ENCODE results near the gene GADD45G. TPM values are rescaled to one million over a fixed set of nuclear protein-coding genes. Genes with fewer than 3 reads are reported as not detected.

GADD45G gene
- total RNA-seq, 2 experiments from 2014 or later, result not detected

- no peak for TF ChIP-seq EZH2phosphoT487 (IDR thresholded peaks at IDR 0.05; ENCODE audit: borderline replicate concordance, low read depth, low read length)
- TF ChIP-seq CTCF (conservative IDR thresholded peaks at IDR 0.05; ENCODE audit: low read length), result no peak
- no peaks in the 10 kb centered on the region for H3K9me3 ChIP-seq (ENCODE audit: low read length)
- intact Hi-C loops (cut with micrococcal nuclease; ENCODE audit: unreplicated experiment), result loop anchor here (10.0 kb wide), 1 partner anchor 1162 kb away; no protein-coding TSS in a partner anchor
- no peak overlapping the region for H3K4me3 ChIP-seq (ENCODE audit: low read depth, low read length, poor library complexity, severe bottlenecking)
- H3K36me3 ChIP-seq (ENCODE audit: insufficient read depth, low read length), result no peaks in the 10 kb centered on the region
- no peak overlapping the region for H3K27ac ChIP-seq (ENCODE audit: low read depth, low read length, poor library complexity, severe bottlenecking)
- no peaks in the 10 kb centered on the region for H3K4me1 ChIP-seq (ENCODE audit: insufficient read depth, low read length, poor library complexity, severe bottlenecking)
- POLR2A ChIA-PET, result interaction anchor here (0.6 kb wide), 2 partner anchors 388 to 398 kb away, joined by 3 to 4 read pairs; no protein-coding TSS in a partner anchor
- H3K79me2 ChIP-seq (ENCODE audit: insufficient read depth, low read depth, low read length), result no peaks in the 10 kb centered on the region
- no peaks in the 10 kb centered on the region for H4K20me1 ChIP-seq (ENCODE audit: insufficient read depth, low read length)
- no TSS peak for BruUV-seq (replicated peaks)
- H3K4me2 ChIP-seq (ENCODE audit: low read length), result no peak overlapping the region
- H2AFZ ChIP-seq (ENCODE audit: low read length), result no peak overlapping the region
- CTCF ChIA-PET (ENCODE audit: unreplicated experiment), result interaction anchor here (0.6 to 1.1 kb wide), 4 partner anchors 24 to 1409 kb away, joined by 3 to 4 read pairs (median 3); no protein-coding TSS in a partner anchor
- DNase-seq (ENCODE audit: low spot score), result no peak
- no peaks in the 10 kb centered on the region for H3K9me2 ChIP-seq (ENCODE audit: insufficient read depth, low read length)
Observed at GRCh38 chr9:89592963-89593726, 11.7 kb upstream of the GADD45G start.

- no peak overlapping the region for H3K27ac ChIP-seq (ENCODE audit: low read depth, low read length, poor library complexity, severe bottlenecking)
- H2AFZ ChIP-seq (ENCODE audit: low read length), result no peak overlapping the region
- H3K79me2 ChIP-seq (ENCODE audit: insufficient read depth, low read depth, low read length), result no peaks in the 10 kb centered on the region
- CTCF ChIA-PET (ENCODE audit: unreplicated experiment), result interaction anchor here (0.6 to 1.1 kb wide), 2 partner anchors 302 to 533 kb away, joined by 3 read pairs; no protein-coding TSS in a partner anchor
- no peaks in the 10 kb centered on the region for H3K4me1 ChIP-seq (ENCODE audit: insufficient read depth, low read length, poor library complexity, severe bottlenecking)
- DNase-seq (ENCODE audit: low spot score), result peak; percentile 67
- intact Hi-C loops (cut with micrococcal nuclease; ENCODE audit: unreplicated experiment), result loop anchor here (10.0 kb wide), 1 partner anchor 1161 kb away; no protein-coding TSS in a partner anchor
- H3K9me3 ChIP-seq (ENCODE audit: low read length), result no peaks in the 10 kb centered on the region
- no TSS peak for BruUV-seq (replicated peaks)
- no peaks in the 10 kb centered on the region for H4K20me1 ChIP-seq (ENCODE audit: insufficient read depth, low read length)
- no peaks in the 10 kb centered on the region for H3K9me2 ChIP-seq (ENCODE audit: insufficient read depth, low read length)
- H3K4me2 ChIP-seq (ENCODE audit: low read length), result no peak overlapping the region
- TF ChIP-seq EZH2phosphoT487 (IDR thresholded peaks at IDR 0.05; ENCODE audit: borderline replicate concordance, low read depth, low read length) (no peak), CTCF (conservative IDR thresholded peaks at IDR 0.05; ENCODE audit: low read length) (peak; percentile 91)
- H3K36me3 ChIP-seq (ENCODE audit: insufficient read depth, low read length), result no peaks in the 10 kb centered on the region
- POLR2A ChIA-PET, result interaction anchor here (0.6 kb wide), 2 partner anchors 387 to 398 kb away, joined by 3 to 4 read pairs; no protein-coding TSS in a partner anchor
- H3K4me3 ChIP-seq (ENCODE audit: low read depth, low read length, poor library complexity, severe bottlenecking), result no peak overlapping the region
Observed at GRCh38 chr9:89593727-89594427, 10.9 kb upstream of the GADD45G start.

All from OCI-LY7 (cell line).